Hepatocyte (in vitro differentiated cells): ENCODE results near the gene TENM4.

Source experiments
- EZH2phosphoT487 ChIP-seq: fragments of 200-600 bp; sonication (generic); IDR thresholded peaks from one replicate; pipeline ENCODE4 v1.6.1; 2018; ENCODE audit warnings: antibody characterized with exemption, mild to moderate bottlenecking, low read depth, moderate library complexity; ENCODE audit not compliant: unreplicated experiment, severe bottlenecking
- TF ChIP-seq, protein P1 (sequence below): fragments of 200-600 bp; sonication (generic); IDR thresholded peaks from 2 replicates; pipeline ENCODE4 v1.5.1; 2016; ENCODE audit warnings: antibody characterized with exemption, mild to moderate bottlenecking; ENCODE audit not compliant: poor library complexity

GRCh38 chr11:79196950-79197349 lies 243.9 kb downstream of the TENM4 start:
- TF ChIP-seq, protein P1, sequence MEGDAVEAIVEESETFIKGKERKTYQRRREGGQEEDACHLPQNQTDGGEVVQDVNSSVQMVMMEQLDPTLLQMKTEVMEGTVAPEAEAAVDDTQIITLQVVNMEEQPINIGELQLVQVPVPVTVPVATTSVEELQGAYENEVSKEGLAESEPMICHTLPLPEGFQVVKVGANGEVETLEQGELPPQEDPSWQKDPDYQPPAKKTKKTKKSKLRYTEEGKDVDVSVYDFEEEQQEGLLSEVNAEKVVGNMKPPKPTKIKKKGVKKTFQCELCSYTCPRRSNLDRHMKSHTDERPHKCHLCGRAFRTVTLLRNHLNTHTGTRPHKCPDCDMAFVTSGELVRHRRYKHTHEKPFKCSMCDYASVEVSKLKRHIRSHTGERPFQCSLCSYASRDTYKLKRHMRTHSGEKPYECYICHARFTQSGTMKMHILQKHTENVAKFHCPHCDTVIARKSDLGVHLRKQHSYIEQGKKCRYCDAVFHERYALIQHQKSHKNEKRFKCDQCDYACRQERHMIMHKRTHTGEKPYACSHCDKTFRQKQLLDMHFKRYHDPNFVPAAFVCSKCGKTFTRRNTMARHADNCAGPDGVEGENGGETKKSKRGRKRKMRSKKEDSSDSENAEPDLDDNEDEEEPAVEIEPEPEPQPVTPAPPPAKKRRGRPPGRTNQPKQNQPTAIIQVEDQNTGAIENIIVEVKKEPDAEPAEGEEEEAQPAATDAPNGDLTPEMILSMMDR, result no peak
- TF ChIP-seq EZH2phosphoT487, result no peak
